GM12878 (cell line): ENCODE measurements around the gene EPHB1. TPM values are rescaled to one million over a fixed set of nuclear protein-coding genes. Genes with fewer than 3 reads are reported as not detected.

Experiments
- ATAC-seq: fragments of 200-7000 bp; cut with Tn5 transposase; 3 replicates; pipeline ENCODE4 v1.9.1; 2020; ENCODE audit warnings: mild to moderate bottlenecking, moderate library complexity
- BruUV-seq: library from RNA; stranded (reverse); fragments of 400-500 nt; replicated peaks from 2 replicates; lab custom pipeline; 2021; lab: Mats Ljungman, UMichigan
- CTCF ChIA-PET: fragments of 300-600 bp; sonication (Branson Sonifier 250); formaldehyde crosslinking; extraction: SDS; loops from one replicate; lab custom pipeline; 2021; ENCODE audit warnings: inconsistent platforms; lab: Yijun Ruan, JAX
- POLR2A ChIA-PET: fragments of 350-600 bp; formaldehyde crosslinking; extraction: SDS; loops from one replicate; lab custom pipeline; 2021; ENCODE audit warnings: inconsistent platforms; lab: Charles Lee
- RAD21 ChIA-PET: fragments of 300-600 bp; sonication (Branson Sonifier 250); formaldehyde crosslinking; loops from one replicate; lab custom pipeline; 2023; ENCODE audit warnings: antibody characterized with exemption; ENCODE audit not compliant: unreplicated experiment; lab: Charles Lee
- SMC1A ChIA-PET: fragments of 300-600 bp; sonication (Branson Sonifier 250); formaldehyde crosslinking; loops from one replicate; lab custom pipeline; 2023; ENCODE audit not compliant: unreplicated experiment, uncharacterized antibody; lab: Charles Lee
- DNase-seq: peaks from one replicate; pipeline ENCODE4 v3.0.0-alpha.2; 2011; ENCODE audit warnings: low read depth, low spot score
- FAIRE-seq: peaks from 3 replicates; lab custom pipeline; 2011; peaks lifted over from hg19 to GRCh38; lab: Jason Lieb, UNC
- H2AFZ ChIP-seq: 2 replicates; pipeline ENCODE4 v1.6.0; 2011; ENCODE audit warnings: low read depth, low read length, control low read depth; ENCODE audit not compliant: control insufficient read depth
- H3K27ac ChIP-seq: 2 replicates; pipeline ENCODE4 v1.5.1; 2011; ENCODE audit warnings: control low read depth; ENCODE audit not compliant: control insufficient read depth, insufficient read depth
- H3K27me3 ChIP-seq, 2 experiments: replicated peaks in 1 of 2; 2 replicates each; pipeline versions ENCODE4 v1.6.0 to v1.6.1; 2011; ENCODE audit warnings: low read length in 1 of 2; ENCODE audit not compliant: control insufficient read depth in 2 of 2, insufficient read depth in 2 of 2
- H3K36me3 ChIP-seq, 2 experiments: 2 replicates each; pipeline ENCODE4 v1.5.1; 2011; ENCODE audit warnings: low read length in 1 of 2; ENCODE audit not compliant: control insufficient read depth in 2 of 2, insufficient read depth in 2 of 2
- H3K4me1 ChIP-seq: 2 replicates; pipeline ENCODE4 v1.6.1; 2011; ENCODE audit warnings: mild to moderate bottlenecking, low read length, moderate library complexity, mixed read lengths; ENCODE audit not compliant: control insufficient read depth, insufficient read depth
- H3K4me2 ChIP-seq: 2 replicates; pipeline ENCODE4 v1.6.0; 2011; ENCODE audit warnings: control low read depth; ENCODE audit not compliant: control insufficient read depth, insufficient read depth
- H3K4me3 ChIP-seq: fragments of 200-600 bp; sonication (generic); 2 replicates; pipeline ENCODE4 v1.5.1; 2016
- H3K79me2 ChIP-seq: 2 replicates; pipeline ENCODE4 v1.6.0; 2011; ENCODE audit warnings: low read length; ENCODE audit not compliant: control insufficient read depth, insufficient read depth
- H3K9ac ChIP-seq: 2 replicates; pipeline ENCODE4 v1.8.0; 2011; ENCODE audit warnings: low read length, control low read depth, mixed read lengths; ENCODE audit not compliant: control insufficient read depth, insufficient read depth
- H3K9me3 ChIP-seq: replicated peaks from 3 replicates; pipeline ENCODE4 v1.5.1; 2011; ENCODE audit warnings: mild to moderate bottlenecking, low read length; ENCODE audit not compliant: control insufficient read depth, insufficient read depth
- H4K20me1 ChIP-seq: 2 replicates; pipeline ENCODE4 v1.6.0; 2011; ENCODE audit not compliant: control insufficient read depth, insufficient read depth
- ATF2 ChIP-seq: IDR thresholded peaks from 2 replicates; pipeline ENCODE4 v1.6.1; 2012; ENCODE audit warnings: low read length, inconsistent platforms
- MYC ChIP-seq: IDR thresholded peaks from 2 replicates; pipeline ENCODE4 v1.6.1; 2011; ENCODE audit warnings: mild to moderate bottlenecking, low read length, moderate library complexity, inconsistent platforms; ENCODE audit not compliant: insufficient read depth, insufficient replicate concordance, insufficient read length, severe bottlenecking
- RBBP5 ChIP-seq: fragments of 200-600 bp; sonication (generic); conservative IDR thresholded peaks from 2 replicates; pipeline ENCODE4 v1.6.1; 2016
- ZBTB33 ChIP-seq: fragments of 450-650 bp; IDR thresholded peaks from 2 replicates; pipeline ENCODE4 v1.6.1; 2017; ENCODE audit warnings: mild to moderate bottlenecking
- ZNF217 ChIP-seq: fragments of 450-650 bp; IDR thresholded peaks from 2 replicates; pipeline ENCODE4 v1.6.1; 2017; ENCODE audit warnings: antibody characterized with exemption, mild to moderate bottlenecking
- ZNF24 ChIP-seq: fragments of 450-650 bp; IDR thresholded peaks from 2 replicates; pipeline ENCODE4 v1.6.1; 2017; ENCODE audit warnings: antibody characterized with exemption, mild to moderate bottlenecking
- WGBS: methylation state at CpG from one replicate; pipeline ENCODE4 v1.1.6; 2016; ENCODE audit warnings: low lambda C conversion rate; ENCODE audit not compliant: insufficient replicate concordance, insufficient coverage; ENCODE audit errors: missing lambda C conversion rate; 5-methylcytosine and 5-hydroxymethylcytosine counted together
- in situ Hi-C: fragments of 300-500 bp; cut with MboI; formaldehyde crosslinking; loops from 9 replicates; pipeline ENCODE4 v1.14.3; 2018; ENCODE audit warnings: mixed read lengths
- intact Hi-C: fragments of 100-400 bp; cut with micrococcal nuclease; formaldehyde crosslinking; loops from one replicate; pipeline ENCODE4 v1.14.2; 2022; ENCODE audit not compliant: unreplicated experiment
- polyA plus RNA-seq, 11 experiments: library from polyadenylated mRNA; depleted of rRNA in 4 of 11; unstranded in 6 of 11; stranded (reverse) in 5 of 11; fragments of >200 nt; fragmentation: Nextera tagmentation in 4 of 11; fragmentation: Illumina TruSeq in 1 of 11; extraction: Ambion mirVana in 4 of 11; extraction: Trizol in 1 of 11; gene quantifications; 1 replicate in 1 of 11; 2 replicates in 10 of 11; pipeline versions ENCODE4 v1.2.1 to v1.2.3, GENCODE V29; 2011 to 2016; ENCODE audit warnings: inconsistent platforms in 2 of 11, missing spikeins in 2 of 11, low read depth in 1 of 11
- total RNA-seq, 4 experiments: library from RNA; depleted of rRNA in 3 of 4; stranded (reverse); fragments of >200 nt in 3 of 4; fragmentation: Illumina TruSeq in 1 of 4; extraction: Trizol in 1 of 4; gene quantifications; 2 replicates each; pipeline versions ENCODE4 v1.2.1 to v1.2.3, GENCODE V29; 2013 to 2021

EPHB1 gene
- total and polyA plus RNA-seq, 10 of the 15 experiments (the other 5 are each of a cell fraction or from before 2014, with no cell fraction given) = 0.33 to 23.8 (median 1.2) TPM

GRCh38 chr3:134895181-134895580, 100.1 kb downstream of the EPHB1 start:
- FAIRE-seq (no peak), DNase-seq (no peak), ATAC-seq (no peak)
- ChIA-PET CTCF (interaction anchor here (1.2 to 1.7 kb wide), 5 partner anchors 8 to 100 kb away, joined by 3 to 9 read pairs (median 3); partner anchors contain the start of gene EPHB1), POLR2A (interaction anchor here (0.9 to 1.4 kb wide), 2 partner anchors 8 to 9 kb away, joined by 3 to 5 read pairs; no protein-coding TSS in a partner anchor), SMC1A (interaction anchor here (1.0 to 1.9 kb wide), 5 partner anchors 9 to 93 kb away, joined by 4 to 14 read pairs (median 5); no protein-coding TSS in a partner anchor), RAD21 (interaction anchor here (1.2 to 1.7 kb wide), 2 partner anchors 9 to 100 kb away, joined by 4 to 6 read pairs; partner anchors contain the start of gene EPHB1)
- no TSS peak for BruUV-seq
- Histone ChIP-seq H4K20me1 (no peaks in the 10 kb centered on the region), H2AFZ (no peak overlapping the region), H3K9me3 (peaks cover 6% of the 10 kb centered on the region; the same call in 2 of the 3 replicates), H3K79me2 (peaks cover 6% of the 10 kb centered on the region), H3K4me2 (no peak overlapping the region), H3K27me3 (no peaks in the 10 kb centered on the region), H3K4me1 (no peaks in the 10 kb centered on the region; the same call in 1 of the 2 replicates), H3K9ac (no peak overlapping the region), H3K4me3 (no peak overlapping the region), H3K36me3 (peaks cover 0 to 8% of the 10 kb centered on the region in 2 experiments; a peak in 2 of 4 replicates), H3K27ac (no peak overlapping the region)
- intact Hi-C loops (no loop called here), in situ Hi-C loops (no loop called here)
- 18% methylated on average over 2 of the region's 2 CpGs for WGBS
- TF ChIP-seq RBBP5 = no peak
- TF ChIP-seq MYC = no peak
- no peak for TF ChIP-seq ZNF217
- TF ChIP-seq ATF2 = no peak
- no peak for TF ChIP-seq ZNF24
- TF ChIP-seq ZBTB33 = no peak
